OCI-LY7 (cell line): ENCODE measurements around the gene THSD7B.

Experiments
- EZH2phosphoT487 ChIP-seq: fragments of 200-600 bp; sonication (generic); IDR thresholded peaks from 2 replicates; pipeline ENCODE4 v1.6.1; 2018; ENCODE audit warnings: low read depth, borderline replicate concordance, mild to moderate bottlenecking, mixed run types, antibody characterized with exemption, low read length, moderate library complexity, mixed read lengths
- TF ChIP-seq, protein P1 (sequence below): fragments of 200-600 bp; sonication (generic); conservative IDR thresholded peaks from 2 replicates; pipeline ENCODE4 v1.5.1; 2014; ENCODE audit warnings: mild to moderate bottlenecking, antibody characterized with exemption, low read length, moderate library complexity, mixed read lengths

DNA sequence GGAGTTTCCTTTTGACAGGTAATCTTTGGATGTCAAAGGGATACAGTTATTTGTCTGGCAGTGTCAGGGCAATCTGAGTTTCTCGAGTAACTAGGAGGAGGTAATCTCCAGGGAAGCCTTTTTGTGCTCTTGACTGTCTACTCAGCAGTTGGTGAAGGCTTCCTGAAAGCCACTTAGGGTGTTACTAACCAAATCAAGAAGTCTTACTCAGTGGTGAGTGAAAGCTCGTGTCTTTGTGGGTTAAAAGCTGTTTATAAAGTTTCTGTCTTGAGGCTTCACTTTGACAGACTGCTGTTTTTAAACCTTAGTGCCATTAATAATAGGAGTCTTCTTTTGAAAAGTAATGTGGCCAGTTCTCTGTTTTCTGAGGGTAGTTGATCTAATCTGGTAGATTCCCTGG, 1.7 kb downstream of the THSD7B start:
- TF ChIP-seq, protein P1, sequence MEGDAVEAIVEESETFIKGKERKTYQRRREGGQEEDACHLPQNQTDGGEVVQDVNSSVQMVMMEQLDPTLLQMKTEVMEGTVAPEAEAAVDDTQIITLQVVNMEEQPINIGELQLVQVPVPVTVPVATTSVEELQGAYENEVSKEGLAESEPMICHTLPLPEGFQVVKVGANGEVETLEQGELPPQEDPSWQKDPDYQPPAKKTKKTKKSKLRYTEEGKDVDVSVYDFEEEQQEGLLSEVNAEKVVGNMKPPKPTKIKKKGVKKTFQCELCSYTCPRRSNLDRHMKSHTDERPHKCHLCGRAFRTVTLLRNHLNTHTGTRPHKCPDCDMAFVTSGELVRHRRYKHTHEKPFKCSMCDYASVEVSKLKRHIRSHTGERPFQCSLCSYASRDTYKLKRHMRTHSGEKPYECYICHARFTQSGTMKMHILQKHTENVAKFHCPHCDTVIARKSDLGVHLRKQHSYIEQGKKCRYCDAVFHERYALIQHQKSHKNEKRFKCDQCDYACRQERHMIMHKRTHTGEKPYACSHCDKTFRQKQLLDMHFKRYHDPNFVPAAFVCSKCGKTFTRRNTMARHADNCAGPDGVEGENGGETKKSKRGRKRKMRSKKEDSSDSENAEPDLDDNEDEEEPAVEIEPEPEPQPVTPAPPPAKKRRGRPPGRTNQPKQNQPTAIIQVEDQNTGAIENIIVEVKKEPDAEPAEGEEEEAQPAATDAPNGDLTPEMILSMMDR, result no peak
- no peak for TF ChIP-seq EZH2phosphoT487
